H1 (cell line): ENCODE data around the gene NXN.

ENCODE experiments used
- EZH2 ChIP-seq: fragments of 200-600 bp; sonication (generic); IDR thresholded peaks from 2 replicates; pipeline ENCODE4 v1.7.1; 2012; ENCODE audit warnings: low read depth, mild to moderate bottlenecking, moderate library complexity, low read length, inconsistent platforms; ENCODE audit not compliant: severe bottlenecking
- FOSL1 ChIP-seq: IDR thresholded peaks from 2 replicates; pipeline ENCODE4 v1.6.1; 2011; ENCODE audit warnings: mild to moderate bottlenecking, low read depth, low read length, moderate library complexity; ENCODE audit not compliant: insufficient read depth
- HDAC2 ChIP-seq, 2 experiments: fragments of 300-600 bp in 1 of 2; sonication (generic) in 1 of 2; IDR thresholded peaks; 2 replicates each; pipeline ENCODE4 v1.6.1; 2011 to 2012; ENCODE audit warnings: low read depth in 2 of 2, low read length in 2 of 2, mild to moderate bottlenecking in 2 of 2, moderate library complexity in 2 of 2, borderline replicate concordance in 1 of 2, inconsistent platforms in 1 of 2
- POLR2A ChIP-seq, 2 experiments: IDR thresholded peaks; 1 replicate in 1 of 2; 2 replicates in 1 of 2; pipeline ENCODE4 v1.6.1; 2011; ENCODE audit warnings: low read depth in 2 of 2, low read length in 2 of 2, mild to moderate bottlenecking in 2 of 2; ENCODE audit errors: control extremely low read depth in 1 of 2
- POLR2AphosphoS5 ChIP-seq: IDR thresholded peaks from 2 replicates; pipeline ENCODE4 v1.6.1; 2011; ENCODE audit warnings: low read depth, low read length
- RNF2 ChIP-seq: fragments of 200-900, 300-1000 bp; sonication (generic); IDR thresholded peaks from 2 replicates; pipeline ENCODE4 v1.7.1; 2016; ENCODE audit warnings: borderline replicate concordance, low read depth, mild to moderate bottlenecking, antibody characterized with exemption, low read length; ENCODE audit not compliant: poor library complexity, severe bottlenecking; ENCODE audit errors: missing control alignments
- SIN3A ChIP-seq, 2 experiments: IDR thresholded peaks in 1 of 2; conservative IDR thresholded peaks in 1 of 2; 2 replicates each; pipeline ENCODE4 v1.6.1; 2011 to 2012; ENCODE audit warnings: low read length in 2 of 2, improper control_type of control experiment in 1 of 2, low read depth in 1 of 2, mild to moderate bottlenecking in 1 of 2
- TAF1 ChIP-seq: IDR thresholded peaks from 2 replicates; pipeline ENCODE4 v1.6.1; 2011; ENCODE audit warnings: mild to moderate bottlenecking, low read depth, low read length
- TF ChIP-seq, protein P1 (sequence below): IDR thresholded peaks from 2 replicates; pipeline ENCODE4 v1.6.1; 2011; ENCODE audit warnings: low read length, improper control_type of control experiment
- TF ChIP-seq, protein P2 (sequence below): IDR thresholded peaks from 2 replicates; pipeline ENCODE4 v1.6.1; 2012; ENCODE audit warnings: inconsistent platforms

DNA sequence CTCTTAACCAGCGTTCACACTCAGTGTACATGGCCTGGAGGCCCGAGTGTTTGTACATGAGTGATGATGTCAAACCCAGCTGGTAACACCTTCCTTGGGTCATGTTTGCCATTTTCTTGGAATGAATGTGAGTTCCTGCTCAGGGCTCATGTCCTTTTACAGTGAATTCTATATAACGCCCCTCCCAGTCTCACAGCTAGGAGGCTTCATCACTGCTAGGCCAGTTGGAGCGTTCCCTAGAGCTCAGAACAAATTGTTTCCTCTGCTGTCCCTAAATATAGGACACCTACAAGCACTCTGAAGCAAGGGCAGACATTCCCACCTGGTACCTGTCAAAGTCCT, 22.8 kb upstream of the NXN start:
- TF ChIP-seq HDAC2 (IDR thresholded peaks at IDR 0.05; ENCODE audit: borderline replicate concordance in 1 of 2, low read depth in 2 of 2, low read length in 2 of 2) (no peak), TAF1 (no peak), POLR2AphosphoS5 (no peak), EZH2 (no peak), FOSL1 (no peak), SIN3A (conservative IDR thresholded peaks at IDR 0.05 in 1 of 2, IDR thresholded peaks at IDR 0.05 in 1 of 2; ENCODE audit: low read depth in 1 of 2, low read length in 2 of 2) (no peak), RNF2 (no peak), POLR2A (IDR thresholded peaks at IDR 0.05; ENCODE audit: control extremely low read depth in 1 of 2, low read depth in 2 of 2, low read length in 2 of 2) (no peak)
- TF ChIP-seq, protein P1, sequence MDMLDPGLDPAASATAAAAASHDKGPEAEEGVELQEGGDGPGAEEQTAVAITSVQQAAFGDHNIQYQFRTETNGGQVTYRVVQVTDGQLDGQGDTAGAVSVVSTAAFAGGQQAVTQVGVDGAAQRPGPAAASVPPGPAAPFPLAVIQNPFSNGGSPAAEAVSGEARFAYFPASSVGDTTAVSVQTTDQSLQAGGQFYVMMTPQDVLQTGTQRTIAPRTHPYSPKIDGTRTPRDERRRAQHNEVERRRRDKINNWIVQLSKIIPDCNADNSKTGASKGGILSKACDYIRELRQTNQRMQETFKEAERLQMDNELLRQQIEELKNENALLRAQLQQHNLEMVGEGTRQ: no peak
- TF ChIP-seq, protein P2, sequence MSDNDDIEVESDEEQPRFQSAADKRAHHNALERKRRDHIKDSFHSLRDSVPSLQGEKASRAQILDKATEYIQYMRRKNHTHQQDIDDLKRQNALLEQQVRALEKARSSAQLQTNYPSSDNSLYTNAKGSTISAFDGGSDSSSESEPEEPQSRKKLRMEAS: no peak
